ENCODE data around the gene CYBRD1. TPM values are rescaled to one million over a fixed set of nuclear protein-coding genes. Genes with fewer than 3 reads are reported as not detected.
"Not testable (repeated sequence)": the region's sequence is repeated elsewhere in the genome, so short reads cannot be mapped to it uniquely, and the experiment has no call there.

Gene CYBRD1
- total and polyA plus RNA-seq, 8 donors = 12.2 to 150 (median 45.9) TPM

- H3K36me3 ChIP-seq = peaks cover 0 to 8% (median 0%) of the 10 kb centered on the region in 4 donors
- H3K4me1 ChIP-seq = no peaks in the 10 kb centered on the region
- intact Hi-C loops (cut with DNase I; ENCODE audit: low total_unique reads) = no loop called here
- no peak overlapping the region for H3K27ac ChIP-seq
- H3K27me3 ChIP-seq = no peaks in the 10 kb centered on the region
- WGBS, 5 donors = 31 to 82% (median 73%) methylated on average over 2 of the region's 2 CpGs
- H3K4me3 ChIP-seq = no peak overlapping the region
- DNase-seq = no peak
- TF ChIP-seq POLR2AphosphoS5 (IDR thresholded peaks at IDR 0.05) = no peak
- TF ChIP-seq CTCF (IDR thresholded peaks at IDR 0.05) = no peak
- no peak for TF ChIP-seq EP300 (IDR thresholded peaks at IDR 0.05)
- TF ChIP-seq POLR2A (IDR thresholded peaks at IDR 0.05) = no peak
- no peaks in the 10 kb centered on the region for H3K9me3 ChIP-seq
Observed at GRCh38 chr2:171490577-171490976, 31.7 kb upstream of the CYBRD1 start.

GRCh38 chr2:171491292-171491691, 31.0 kb upstream of the CYBRD1 start:
- H3K27ac ChIP-seq = no peak overlapping the region
- intact Hi-C loops (cut with DNase I; ENCODE audit: low total_unique reads) = no loop called here

GRCh38 chr2:171492664-171493063, 29.6 kb upstream of the CYBRD1 start:
- intact Hi-C loops (cut with DNase I; ENCODE audit: low total_unique reads) = no loop called here
- WGBS, 5 donors = 51 to 62% (median 59%) methylated on average over 6 of the region's 6 CpGs
- TF ChIP-seq CTCF (IDR thresholded peaks at IDR 0.05) = no peak
- no peak for TF ChIP-seq EP300 (IDR thresholded peaks at IDR 0.05)
- TF ChIP-seq POLR2AphosphoS5 (IDR thresholded peaks at IDR 0.05) = no peak
- TF ChIP-seq POLR2A (IDR thresholded peaks at IDR 0.05) = no peak
- no peak overlapping the region for H3K4me3 ChIP-seq
- H3K27me3 ChIP-seq = no peaks in the 10 kb centered on the region
- DNase-seq = no peak
- H3K27ac ChIP-seq = no peak overlapping the region
- H3K9me3 ChIP-seq = no peaks in the 10 kb centered on the region
- no peaks in the 10 kb centered on the region for H3K36me3 ChIP-seq
- no peaks in the 10 kb centered on the region for H3K4me1 ChIP-seq

More at GRCh38 chr2:171491292-171491691, 31.0 kb upstream of the CYBRD1 start:
- Histone ChIP-seq H3K9me3 (no peaks in the 10 kb centered on the region), H3K4me3 (no peak overlapping the region), H3K27me3 (no peaks in the 10 kb centered on the region), H3K36me3 (peaks cover 0 to 3% (median 0%) of the 10 kb centered on the region in 4 donors), H3K4me1 (no peaks in the 10 kb centered on the region)
- TF ChIP-seq POLR2A (IDR thresholded peaks at IDR 0.05) (no peak), CTCF (IDR thresholded peaks at IDR 0.05) (no peak), EP300 (IDR thresholded peaks at IDR 0.05) (no peak), POLR2AphosphoS5 (IDR thresholded peaks at IDR 0.05) (no peak)
- no peak for DNase-seq
- 89 to 95% (median 91%) methylated on average over 3 of the region's 3 CpGs for WGBS, 5 donors

- H3K4me3 ChIP-seq; H3K27ac ChIP-seq; intact Hi-C loops (cut with DNase I; ENCODE audit: low total_unique reads); DNase-seq; H3K27me3 ChIP-seq; H3K9me3 ChIP-seq; H3K36me3 ChIP-seq; H3K4me1 ChIP-seq: not testable (repeated sequence)
- WGBS, 5 donors = 85 to 98% (median 96%) methylated on average over 5 of the region's 5 CpGs
Observed at GRCh38 chr2:171497664-171498063, 24.6 kb upstream of the CYBRD1 start.

GRCh38 chr2:171505374-171505773, 16.9 kb upstream of the CYBRD1 start:
- no peaks in the 10 kb centered on the region for H3K9me3 ChIP-seq
- intact Hi-C loops (cut with DNase I; ENCODE audit: low total_unique reads) = no loop called here
- TF ChIP-seq POLR2A (IDR thresholded peaks at IDR 0.05) (no peak), POLR2AphosphoS5 (IDR thresholded peaks at IDR 0.05) (no peak), CTCF (IDR thresholded peaks at IDR 0.05) (no peak), EP300 (IDR thresholded peaks at IDR 0.05) (no peak)
- no peak for DNase-seq
- no peaks in the 10 kb centered on the region for H3K4me1 ChIP-seq
- 14 to 30% (median 17%) methylated on average over 2 of the region's 2 CpGs for WGBS, 5 donors
- no peaks in the 10 kb centered on the region for H3K36me3 ChIP-seq
- H3K27me3 ChIP-seq = no peaks in the 10 kb centered on the region
- H3K27ac ChIP-seq = no peak overlapping the region
- no peak overlapping the region for H3K4me3 ChIP-seq
